GM13976 (cell line): ENCODE measurements around the gene RAD1.
A peak's percentile ranks its signal among the peaks of the same experiment; 100 is the strongest.

Source experiments
- DNase-seq: peaks from one replicate; pipeline ENCODE4 v3.0.0; 2012; ENCODE audit warnings: low spot score
- in situ Hi-C: fragments of 300-500 bp; cut with MboI; formaldehyde crosslinking; loops from one replicate; pipeline ENCODE4 v1.12.0; 2022; ENCODE audit warnings: low sequenced_read_pairs, mixed read lengths, inconsistent platforms; ENCODE audit not compliant: unreplicated experiment
- TF ChIP-seq, protein P1 (sequence below): IDR thresholded peaks from 2 replicates; pipeline ENCODE4 v1.5.1; 2012; ENCODE audit warnings: borderline replicate concordance, mild to moderate bottlenecking; ENCODE audit not compliant: insufficient read depth; ENCODE audit errors: extremely low read depth, missing control alignments, control extremely low read depth

The RAD1 gene

DNA sequence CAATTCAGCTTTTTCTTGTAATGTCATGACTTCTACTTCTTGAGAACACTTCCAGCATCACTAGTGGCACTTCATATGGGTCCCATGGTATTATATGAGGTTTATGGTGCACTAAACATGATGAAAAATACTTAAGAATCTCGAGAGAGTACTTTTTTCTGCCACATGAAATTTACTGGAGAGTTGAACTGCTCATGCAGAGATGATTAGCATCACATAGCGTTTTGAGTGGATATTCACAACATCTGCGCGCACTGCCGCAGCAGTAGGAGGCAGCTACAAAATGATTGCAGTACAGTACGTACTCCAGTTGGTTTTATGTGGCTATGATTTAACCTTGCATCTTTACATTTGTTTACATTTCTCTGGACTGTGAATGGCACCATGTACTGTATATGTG lies 14.7 kb downstream of the RAD1 start:
- DNase-seq: no peak
- TF ChIP-seq, protein P1, sequence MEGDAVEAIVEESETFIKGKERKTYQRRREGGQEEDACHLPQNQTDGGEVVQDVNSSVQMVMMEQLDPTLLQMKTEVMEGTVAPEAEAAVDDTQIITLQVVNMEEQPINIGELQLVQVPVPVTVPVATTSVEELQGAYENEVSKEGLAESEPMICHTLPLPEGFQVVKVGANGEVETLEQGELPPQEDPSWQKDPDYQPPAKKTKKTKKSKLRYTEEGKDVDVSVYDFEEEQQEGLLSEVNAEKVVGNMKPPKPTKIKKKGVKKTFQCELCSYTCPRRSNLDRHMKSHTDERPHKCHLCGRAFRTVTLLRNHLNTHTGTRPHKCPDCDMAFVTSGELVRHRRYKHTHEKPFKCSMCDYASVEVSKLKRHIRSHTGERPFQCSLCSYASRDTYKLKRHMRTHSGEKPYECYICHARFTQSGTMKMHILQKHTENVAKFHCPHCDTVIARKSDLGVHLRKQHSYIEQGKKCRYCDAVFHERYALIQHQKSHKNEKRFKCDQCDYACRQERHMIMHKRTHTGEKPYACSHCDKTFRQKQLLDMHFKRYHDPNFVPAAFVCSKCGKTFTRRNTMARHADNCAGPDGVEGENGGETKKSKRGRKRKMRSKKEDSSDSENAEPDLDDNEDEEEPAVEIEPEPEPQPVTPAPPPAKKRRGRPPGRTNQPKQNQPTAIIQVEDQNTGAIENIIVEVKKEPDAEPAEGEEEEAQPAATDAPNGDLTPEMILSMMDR: no peak
- in situ Hi-C loops: no loop called here

GRCh38 chr5:34899066-34899465 lies 16.2 kb downstream of the RAD1 start:
- no peak for DNase-seq
- in situ Hi-C loops: loop anchor here (10.0 kb wide), 1 partner anchor 414 kb away; no protein-coding TSS in a partner anchor
- TF ChIP-seq, protein P1: no peak

- in situ Hi-C loops: loop anchor here (10.0 kb wide), 1 partner anchor 414 kb away; no protein-coding TSS in a partner anchor
- DNase-seq: peak; percentile 55
- TF ChIP-seq, protein P1: peak; percentile 81
Observed at GRCh38 chr5:34898258-34898895, 16.9 kb downstream of the RAD1 start.

GRCh38 chr5:34897646-34898045 lies 17.7 kb downstream of the RAD1 start:
- in situ Hi-C loops: loop anchor here (10.0 kb wide), 1 partner anchor 413 kb away; no protein-coding TSS in a partner anchor
- TF ChIP-seq, protein P1: no peak
- no peak for DNase-seq

- TF ChIP-seq, protein P1: no peak
- in situ Hi-C loops: loop anchor here (10.0 kb wide), 1 partner anchor 411 kb away; no protein-coding TSS in a partner anchor
Observed at GRCh38 chr5:34895641-34896419, 19.5 kb downstream of the RAD1 start.

DNA sequence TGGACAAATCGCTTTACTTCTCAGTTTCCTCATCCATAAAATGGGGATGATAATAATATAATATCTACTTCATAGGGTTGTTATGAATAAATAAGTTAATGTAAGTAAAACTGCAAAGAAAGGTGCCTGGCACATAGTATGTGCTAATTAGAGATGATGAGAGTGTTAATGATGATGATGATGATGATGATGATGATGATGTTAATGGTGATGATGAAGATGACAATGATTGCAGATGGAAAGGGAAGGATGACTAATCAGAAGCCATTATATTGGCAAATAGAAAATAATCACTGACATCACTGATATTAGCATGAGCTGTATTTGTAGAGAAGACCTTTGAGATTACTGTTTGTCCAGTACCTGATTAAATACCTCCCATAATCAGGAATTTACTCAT lies 20.6 kb downstream of the RAD1 start:
- TF ChIP-seq, protein P1: no peak
- no peak for DNase-seq
- in situ Hi-C loops: loop anchor here (10.0 kb wide), 1 partner anchor 410 kb away; no protein-coding TSS in a partner anchor

More at GRCh38 chr5:34895641-34896419, 19.5 kb downstream of the RAD1 start:
- no peak for DNase-seq
